Uterus (tissue), 4 donors: ENCODE data around the gene CAMK1D. TPM values are rescaled to one million over a fixed set of nuclear protein-coding genes. Genes with fewer than 3 reads are reported as not detected.

Experiments
- DNase-seq, 2 donors: peaks; one replicate each; pipeline ENCODE4 v3.0.0-alpha.2; 2019 to 2020
- H3K27ac ChIP-seq, 2 donors: fragments of 200-600 bp; sonication (generic); 1 replicate in 1 of 2; 2 replicates in 1 of 2; pipeline ENCODE4 v1.5.1; 2016 to 2018
- H3K27me3 ChIP-seq, 2 donors: fragments of 200-600 bp; sonication (generic); one replicate each; pipeline ENCODE4 v1.5.1; 2018 to 2019; ENCODE audit warnings: control low read depth in 1 of 2
- H3K36me3 ChIP-seq, 2 donors: fragments of 200-600 bp; sonication (generic); one replicate each; pipeline ENCODE4 v1.5.1; 2019; ENCODE audit warnings: control low read depth in 1 of 2
- H3K4me1 ChIP-seq, 2 donors: fragments of 200-600 bp; sonication (generic); one replicate each; pipeline ENCODE4 v1.5.1; 2018 to 2019; ENCODE audit warnings: control low read depth in 1 of 2
- H3K4me3 ChIP-seq, 2 donors: fragments of 200-600 bp; sonication (generic); 1 replicate in 1 of 2; 2 replicates in 1 of 2; pipeline ENCODE4 v1.5.1; 2018 to 2019; ENCODE audit warnings: mild to moderate bottlenecking in 1 of 2
- H3K9me3 ChIP-seq, 2 donors: fragments of 200-600 bp; sonication (generic); one replicate each; pipeline ENCODE4 v1.5.1; 2019; ENCODE audit warnings: control low read depth in 1 of 2
- POLR2A ChIP-seq, 2 donors: fragments of 450-650 bp; IDR thresholded peaks; one replicate each; pipeline ENCODE4 v1.6.1; 2016; ENCODE audit warnings: antibody characterized with exemption in 2 of 2, mild to moderate bottlenecking in 1 of 2, moderate library complexity in 1 of 2
- intact Hi-C: fragments of 100-400 bp; cut with DNase I; formaldehyde crosslinking; loops from one replicate; pipeline ENCODE4 v1.15.1; 2023; ENCODE audit warnings: low total_unique reads
- total RNA-seq, 4 donors: library from RNA; depleted of rRNA in 3 of 4; stranded (reverse); fragments of >200 nt in 3 of 4; gene quantifications; one replicate each; pipeline versions ENCODE4 v1.1.0 to v1.2.4, GENCODE V29; 2014 to 2023
- TF ChIP-seq, protein P1 (sequence below), 4 experiments: fragments of 200-600 bp in 2 of 4; fragments of 450-650 bp in 2 of 4; sonication (generic) in 2 of 4; IDR thresholded peaks; one replicate each; pipeline ENCODE4 v1.5.1; 2016 to 2019; ENCODE audit warnings: antibody characterized with exemption in 4 of 4, mild to moderate bottlenecking in 2 of 4, moderate library complexity in 1 of 4
- donor health status: DM: yes; HTN: yes; CAD: no.

CAMK1D gene
- total RNA-seq, 4 donors from 2014 or later, result 3.5 to 48.4 (median 10.8) TPM

DNA sequence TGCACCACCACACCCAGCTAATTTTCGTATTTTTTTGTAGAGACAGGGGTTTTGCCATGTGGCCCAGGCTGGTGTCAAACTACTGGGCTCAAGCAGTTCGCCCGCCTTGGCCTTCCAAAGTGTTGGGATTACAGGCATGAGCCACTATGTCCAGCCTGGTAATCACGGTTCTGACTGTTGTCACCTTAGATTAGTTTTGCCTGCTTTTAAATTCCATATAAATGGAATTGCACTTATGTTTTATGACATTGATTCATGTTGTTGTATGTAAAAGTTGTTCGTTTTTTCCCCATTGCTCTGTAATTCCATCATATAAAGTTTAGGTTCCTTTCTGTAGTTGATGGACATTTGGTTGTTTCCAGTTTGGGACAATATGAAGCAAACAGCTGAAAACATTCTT is 106.0 kb downstream of the CAMK1D start:
- Histone ChIP-seq H3K4me3 (no peak overlapping the region), H3K36me3 (no peaks in the 10 kb centered on the region), H3K27ac (no peak overlapping the region), H3K9me3 (no peaks in the 10 kb centered on the region), H3K27me3 (no peaks in the 10 kb centered on the region), H3K4me1 (no peaks in the 10 kb centered on the region)
- no peak for TF ChIP-seq POLR2A (IDR thresholded peaks at IDR 0.05)
- TF ChIP-seq, protein P1, sequence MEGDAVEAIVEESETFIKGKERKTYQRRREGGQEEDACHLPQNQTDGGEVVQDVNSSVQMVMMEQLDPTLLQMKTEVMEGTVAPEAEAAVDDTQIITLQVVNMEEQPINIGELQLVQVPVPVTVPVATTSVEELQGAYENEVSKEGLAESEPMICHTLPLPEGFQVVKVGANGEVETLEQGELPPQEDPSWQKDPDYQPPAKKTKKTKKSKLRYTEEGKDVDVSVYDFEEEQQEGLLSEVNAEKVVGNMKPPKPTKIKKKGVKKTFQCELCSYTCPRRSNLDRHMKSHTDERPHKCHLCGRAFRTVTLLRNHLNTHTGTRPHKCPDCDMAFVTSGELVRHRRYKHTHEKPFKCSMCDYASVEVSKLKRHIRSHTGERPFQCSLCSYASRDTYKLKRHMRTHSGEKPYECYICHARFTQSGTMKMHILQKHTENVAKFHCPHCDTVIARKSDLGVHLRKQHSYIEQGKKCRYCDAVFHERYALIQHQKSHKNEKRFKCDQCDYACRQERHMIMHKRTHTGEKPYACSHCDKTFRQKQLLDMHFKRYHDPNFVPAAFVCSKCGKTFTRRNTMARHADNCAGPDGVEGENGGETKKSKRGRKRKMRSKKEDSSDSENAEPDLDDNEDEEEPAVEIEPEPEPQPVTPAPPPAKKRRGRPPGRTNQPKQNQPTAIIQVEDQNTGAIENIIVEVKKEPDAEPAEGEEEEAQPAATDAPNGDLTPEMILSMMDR (IDR thresholded peaks at IDR 0.05), result no peak
- no peak for DNase-seq
- intact Hi-C loops, result no loop called here

DNA sequence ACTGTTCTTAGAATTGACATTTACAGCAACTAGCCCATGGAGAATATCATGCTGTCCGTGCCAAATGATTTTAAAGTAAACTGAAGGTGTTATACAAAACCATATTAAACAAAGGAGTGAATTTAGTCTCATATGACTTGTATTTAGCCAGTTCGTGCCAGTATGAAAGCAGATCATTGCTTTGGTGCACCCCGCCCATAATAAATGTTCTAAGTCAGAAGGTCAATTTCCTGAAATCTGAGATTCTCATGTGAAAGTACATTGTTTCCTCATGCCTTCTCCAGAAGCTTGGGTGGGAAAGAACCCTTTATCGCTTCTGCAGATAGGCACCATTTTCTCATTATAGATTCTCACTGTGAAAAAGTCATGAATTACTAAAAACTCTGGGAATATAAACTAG is 106.4 kb downstream of the CAMK1D start:
- Histone ChIP-seq H3K4me3 (no peak overlapping the region), H3K27ac (no peak overlapping the region), H3K9me3 (no peaks in the 10 kb centered on the region), H3K4me1 (no peaks in the 10 kb centered on the region), H3K27me3 (no peaks in the 10 kb centered on the region), H3K36me3 (no peaks in the 10 kb centered on the region)
- no peak for TF ChIP-seq POLR2A (IDR thresholded peaks at IDR 0.05)
- TF ChIP-seq, protein P1 (IDR thresholded peaks at IDR 0.05), result no peak
- no peak for DNase-seq
- intact Hi-C loops, result no loop called here

DNA sequence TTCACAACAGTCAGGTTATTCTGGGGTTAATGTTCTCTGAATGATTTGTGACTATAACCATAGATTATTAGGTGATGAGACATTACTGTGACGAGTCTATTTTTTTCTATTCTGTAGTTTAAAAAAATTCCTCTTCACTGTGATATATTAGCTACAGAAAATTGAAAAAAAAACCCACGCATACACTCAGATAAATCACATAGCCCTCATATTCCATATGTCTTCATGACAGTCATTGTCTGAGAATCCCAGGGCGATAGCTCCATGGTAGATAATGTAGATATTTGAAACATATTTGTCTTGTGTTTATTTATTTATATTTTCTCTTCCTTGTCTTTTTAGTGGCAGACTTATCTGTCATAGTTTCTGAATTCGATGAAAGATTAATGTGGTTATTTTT is 110.0 kb downstream of the CAMK1D start:
- DNase-seq, result no peak
- Histone ChIP-seq H3K4me1 (no peaks in the 10 kb centered on the region), H3K27me3 (no peaks in the 10 kb centered on the region), H3K27ac (no peak overlapping the region), H3K36me3 (no peaks in the 10 kb centered on the region), H3K9me3 (no peaks in the 10 kb centered on the region), H3K4me3 (no peak overlapping the region)
- intact Hi-C loops, result no loop called here
- no peak for TF ChIP-seq POLR2A (IDR thresholded peaks at IDR 0.05)
- TF ChIP-seq, protein P1 (IDR thresholded peaks at IDR 0.05), result no peak

DNA sequence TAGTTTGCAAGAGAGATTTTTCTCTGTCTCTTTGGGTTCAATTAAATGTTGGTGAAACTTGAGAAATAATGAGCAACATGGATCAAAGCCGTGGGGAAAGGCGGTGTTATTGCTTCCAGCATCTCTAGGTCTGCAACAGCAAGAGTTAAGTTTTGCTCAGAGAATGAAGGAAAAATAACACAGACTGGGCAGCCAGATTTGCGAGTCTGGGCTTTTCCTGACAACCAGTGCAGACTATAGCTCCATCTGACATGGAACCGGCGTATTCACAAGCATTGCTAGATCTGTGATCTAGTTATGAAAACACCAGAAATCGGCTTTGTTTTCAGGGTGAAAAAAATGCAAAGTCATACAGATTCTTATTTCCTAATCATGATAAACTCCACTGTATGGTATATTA is 110.4 kb downstream of the CAMK1D start:
- no peaks in the 10 kb centered on the region for H3K4me1 ChIP-seq
- H3K9me3 ChIP-seq, result no peaks in the 10 kb centered on the region
- no peak overlapping the region for H3K27ac ChIP-seq
- H3K36me3 ChIP-seq, result no peaks in the 10 kb centered on the region
- no peaks in the 10 kb centered on the region for H3K27me3 ChIP-seq
- no peak overlapping the region for H3K4me3 ChIP-seq
- intact Hi-C loops, result no loop called here
- TF ChIP-seq, protein P1 (IDR thresholded peaks at IDR 0.05), result no peak
- TF ChIP-seq POLR2A (IDR thresholded peaks at IDR 0.05), result no peak
- DNase-seq, result no peak

DNA sequence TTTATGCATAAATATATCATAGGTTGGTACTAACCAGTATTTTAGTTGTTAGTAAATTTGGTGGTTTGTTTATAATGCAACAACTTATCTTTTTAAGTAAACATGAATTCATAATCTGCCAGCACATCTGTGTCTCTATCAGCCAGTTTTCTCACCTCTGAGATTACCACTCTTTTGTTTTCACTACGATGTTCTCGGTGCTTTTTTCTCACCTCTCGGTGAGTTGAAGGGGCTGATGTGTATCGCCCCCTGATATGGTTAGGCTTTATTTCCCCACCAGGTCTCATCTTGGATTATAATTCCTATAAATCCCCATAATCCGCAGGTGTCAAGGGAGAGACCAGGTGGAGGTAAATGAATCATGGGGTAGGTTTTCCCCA is 114.1 kb downstream of the CAMK1D start:
- TF ChIP-seq POLR2A (IDR thresholded peaks at IDR 0.05), result no peak
- TF ChIP-seq, protein P1 (IDR thresholded peaks at IDR 0.05), result no peak
- Histone ChIP-seq H3K4me1 (no peaks in the 10 kb centered on the region), H3K36me3 (no peaks in the 10 kb centered on the region), H3K27me3 (no peaks in the 10 kb centered on the region), H3K9me3 (no peaks in the 10 kb centered on the region), H3K4me3 (no peak overlapping the region), H3K27ac (no peak overlapping the region)
- intact Hi-C loops, result no loop called here
- DNase-seq, result no peak
